Suprapubic skin (tissue), 4 donors: ENCODE measurements around the gene GGT1. TPM values are rescaled to one million over a fixed set of nuclear protein-coding genes. Genes with fewer than 3 reads are reported as not detected.

Source experiments
- DNase-seq, 2 donors: peaks; one replicate each; pipeline ENCODE4 v3.0.0-alpha.2; 2019; ENCODE audit warnings: low spot score in 2 of 2
- H3K27ac ChIP-seq: fragments of 200-600 bp; sonication (generic); one replicate; pipeline ENCODE4 v1.5.1; 2019
- H3K27me3 ChIP-seq: fragments of 200-600 bp; sonication (generic); one replicate; pipeline ENCODE4 v1.5.1; 2019
- H3K36me3 ChIP-seq: fragments of 200-600 bp; sonication (generic); one replicate; pipeline ENCODE4 v1.5.1; 2019
- H3K4me1 ChIP-seq: fragments of 200-600 bp; sonication (generic); one replicate; pipeline ENCODE4 v1.5.1; 2019
- H3K4me3 ChIP-seq: fragments of 200-600 bp; sonication (generic); one replicate; pipeline ENCODE4 v1.5.1; 2019; ENCODE audit warnings: mild to moderate bottlenecking
- H3K9me3 ChIP-seq: fragments of 200-600 bp; sonication (generic); one replicate; pipeline ENCODE4 v1.5.1; 2019
- EP300 ChIP-seq: sonication (generic); formaldehyde crosslinking; IDR thresholded peaks from one replicate; pipeline ENCODE4 v1.6.1; 2017; ENCODE audit warnings: antibody characterized with exemption
- POLR2A ChIP-seq, 2 donors: fragments of 450-650 bp; IDR thresholded peaks; one replicate each; pipeline ENCODE4 v1.6.1; 2017; ENCODE audit warnings: antibody characterized with exemption in 2 of 2, mild to moderate bottlenecking in 2 of 2, moderate library complexity in 2 of 2
- POLR2AphosphoS5 ChIP-seq, 3 donors: sonication (generic); formaldehyde crosslinking; IDR thresholded peaks; one replicate each; pipeline ENCODE4 v1.6.1; 2017; ENCODE audit warnings: antibody characterized with exemption in 3 of 3
- WGBS: methylation state at CpG from one replicate; pipeline ENCODE4 v1.1.5; 2018; 5-methylcytosine and 5-hydroxymethylcytosine counted together
- total RNA-seq, 4 donors: library from RNA; depleted of rRNA; stranded (reverse); fragments of >200 nt; gene quantifications; one replicate each; pipeline ENCODE4 v1.1.0, GENCODE V29; 2016
- TF ChIP-seq, protein P1 (sequence below), 2 donors: fragments of 200-600 bp in 1 of 2; fragments of 450-650 bp in 1 of 2; sonication (generic) in 1 of 2; IDR thresholded peaks; one replicate each; pipeline ENCODE4 v1.5.1; 2016 to 2019; ENCODE audit warnings: antibody characterized with exemption in 2 of 2, mild to moderate bottlenecking in 1 of 2, moderate library complexity in 1 of 2

Gene GGT1
- total RNA-seq, 4 donors from 2014 or later: 1.7 to 9.1 (median 5.6) TPM

DNA sequence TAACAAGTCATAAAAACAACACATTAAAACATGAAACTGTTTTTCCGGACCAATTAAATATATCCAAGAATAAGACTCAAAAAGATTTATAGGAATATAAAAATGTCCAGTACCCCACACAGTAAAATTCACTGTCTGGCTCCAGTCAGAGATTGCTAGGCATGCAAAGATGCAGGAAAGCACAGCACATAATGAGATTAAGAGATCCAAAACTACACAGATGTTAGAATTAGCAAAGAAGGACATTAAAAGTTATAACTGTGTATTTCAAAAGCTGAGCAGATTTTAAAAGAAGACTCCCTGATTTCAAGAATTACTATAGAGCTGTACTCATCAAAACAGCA, 23.8 kb upstream of the GGT1 start:
- H3K36me3 ChIP-seq: peaks cover 7% of the 10 kb centered on the region
- no peak overlapping the region for H3K4me3 ChIP-seq
- WGBS: 15% methylated on average over 1 of the region's 1 CpG
- peaks cover 48% of the 10 kb centered on the region for H3K4me1 ChIP-seq
- no peak for DNase-seq
- H3K27ac ChIP-seq: peak overlapping the region; percentile 74
- no peaks in the 10 kb centered on the region for H3K27me3 ChIP-seq
- H3K9me3 ChIP-seq: no peaks in the 10 kb centered on the region
- TF ChIP-seq POLR2AphosphoS5 (IDR thresholded peaks at IDR 0.05) (no peak), POLR2A (IDR thresholded peaks at IDR 0.05) (no peak), EP300 (no peak)
- TF ChIP-seq, protein P1, sequence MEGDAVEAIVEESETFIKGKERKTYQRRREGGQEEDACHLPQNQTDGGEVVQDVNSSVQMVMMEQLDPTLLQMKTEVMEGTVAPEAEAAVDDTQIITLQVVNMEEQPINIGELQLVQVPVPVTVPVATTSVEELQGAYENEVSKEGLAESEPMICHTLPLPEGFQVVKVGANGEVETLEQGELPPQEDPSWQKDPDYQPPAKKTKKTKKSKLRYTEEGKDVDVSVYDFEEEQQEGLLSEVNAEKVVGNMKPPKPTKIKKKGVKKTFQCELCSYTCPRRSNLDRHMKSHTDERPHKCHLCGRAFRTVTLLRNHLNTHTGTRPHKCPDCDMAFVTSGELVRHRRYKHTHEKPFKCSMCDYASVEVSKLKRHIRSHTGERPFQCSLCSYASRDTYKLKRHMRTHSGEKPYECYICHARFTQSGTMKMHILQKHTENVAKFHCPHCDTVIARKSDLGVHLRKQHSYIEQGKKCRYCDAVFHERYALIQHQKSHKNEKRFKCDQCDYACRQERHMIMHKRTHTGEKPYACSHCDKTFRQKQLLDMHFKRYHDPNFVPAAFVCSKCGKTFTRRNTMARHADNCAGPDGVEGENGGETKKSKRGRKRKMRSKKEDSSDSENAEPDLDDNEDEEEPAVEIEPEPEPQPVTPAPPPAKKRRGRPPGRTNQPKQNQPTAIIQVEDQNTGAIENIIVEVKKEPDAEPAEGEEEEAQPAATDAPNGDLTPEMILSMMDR (IDR thresholded peaks at IDR 0.05): no peak

DNA sequence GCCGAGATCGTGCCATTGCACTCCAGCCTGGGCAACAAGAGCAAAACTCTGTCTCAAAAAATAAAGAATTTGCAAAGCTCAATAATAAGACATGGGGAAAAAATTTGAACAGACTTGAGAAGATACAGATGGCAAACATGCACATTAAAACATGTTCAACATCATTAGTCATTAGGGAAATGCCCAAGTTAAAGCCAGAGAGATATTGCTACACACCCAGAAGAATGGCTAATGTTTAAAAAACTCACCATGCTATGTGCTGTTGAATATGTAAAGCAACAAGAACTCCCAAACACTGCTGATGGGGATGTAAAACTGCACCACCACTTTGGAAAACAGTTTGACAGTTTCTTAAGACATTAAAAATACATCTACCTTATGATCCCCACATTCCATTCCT, 22.7 kb upstream of the GGT1 start:
- no peak for TF ChIP-seq POLR2A (IDR thresholded peaks at IDR 0.05)
- no peak for TF ChIP-seq EP300
- TF ChIP-seq, protein P1 (IDR thresholded peaks at IDR 0.05): no peak
- no peak for TF ChIP-seq POLR2AphosphoS5 (IDR thresholded peaks at IDR 0.05)
- Histone ChIP-seq H3K4me1 (peaks cover 53% of the 10 kb centered on the region), H3K9me3 (no peaks in the 10 kb centered on the region), H3K27ac (peak overlapping the region; percentile 74), H3K36me3 (peaks cover 3% of the 10 kb centered on the region), H3K4me3 (no peak overlapping the region), H3K27me3 (no peaks in the 10 kb centered on the region)
- WGBS: 66% methylated on average over 2 of the region's 2 CpGs
- DNase-seq: no peak

DNA sequence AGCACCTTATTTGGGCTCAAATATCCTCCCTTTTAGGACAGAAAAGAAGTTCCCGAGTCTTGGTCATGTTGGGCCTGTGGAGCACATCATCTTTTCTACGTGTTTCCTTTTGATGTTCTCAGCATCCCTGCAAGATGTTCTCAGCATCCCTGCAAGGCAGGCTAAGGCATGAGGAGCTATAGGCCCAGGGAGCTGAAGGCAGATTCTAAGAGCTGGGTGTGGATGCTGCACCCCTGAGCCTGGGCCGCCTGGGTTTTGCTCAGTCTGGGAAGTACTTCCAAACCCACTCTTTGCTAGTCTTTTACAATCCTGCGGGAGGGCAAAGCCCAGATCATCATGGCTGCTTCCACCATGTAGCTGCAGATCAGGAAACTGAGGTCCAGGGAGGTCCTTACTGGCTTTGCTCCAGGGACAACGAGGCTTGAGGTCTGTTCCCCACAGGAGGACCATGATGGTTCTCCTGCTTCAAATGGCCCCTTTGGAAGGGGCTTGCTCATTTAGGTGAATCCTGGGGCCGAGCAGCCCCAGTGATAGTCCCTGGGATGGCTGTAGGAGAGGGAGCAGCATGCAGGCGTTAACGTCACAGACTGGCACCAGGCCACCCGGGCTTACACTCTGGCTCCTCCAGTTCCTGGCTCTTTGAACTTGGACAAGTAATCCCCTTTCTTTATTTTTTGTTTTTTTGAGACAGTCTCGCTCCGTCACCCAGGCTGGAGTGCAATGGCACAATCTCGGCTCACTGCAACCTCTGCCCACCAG, 20.8 kb upstream of the GGT1 start:
- Histone ChIP-seq H3K27me3 (no peaks in the 10 kb centered on the region), H3K27ac (no peak overlapping the region), H3K36me3 (peaks cover 22% of the 10 kb centered on the region), H3K4me1 (peaks cover 53% of the 10 kb centered on the region), H3K9me3 (no peaks in the 10 kb centered on the region), H3K4me3 (no peak overlapping the region)
- TF ChIP-seq, protein P1 (IDR thresholded peaks at IDR 0.05): no peak
- TF ChIP-seq POLR2AphosphoS5 (IDR thresholded peaks at IDR 0.05) (no peak), POLR2A (IDR thresholded peaks at IDR 0.05) (no peak), EP300 (no peak)
- 74% methylated on average over 9 of the region's 12 CpGs for WGBS
- DNase-seq: peak in 1 of 2 donors; percentile 70

DNA sequence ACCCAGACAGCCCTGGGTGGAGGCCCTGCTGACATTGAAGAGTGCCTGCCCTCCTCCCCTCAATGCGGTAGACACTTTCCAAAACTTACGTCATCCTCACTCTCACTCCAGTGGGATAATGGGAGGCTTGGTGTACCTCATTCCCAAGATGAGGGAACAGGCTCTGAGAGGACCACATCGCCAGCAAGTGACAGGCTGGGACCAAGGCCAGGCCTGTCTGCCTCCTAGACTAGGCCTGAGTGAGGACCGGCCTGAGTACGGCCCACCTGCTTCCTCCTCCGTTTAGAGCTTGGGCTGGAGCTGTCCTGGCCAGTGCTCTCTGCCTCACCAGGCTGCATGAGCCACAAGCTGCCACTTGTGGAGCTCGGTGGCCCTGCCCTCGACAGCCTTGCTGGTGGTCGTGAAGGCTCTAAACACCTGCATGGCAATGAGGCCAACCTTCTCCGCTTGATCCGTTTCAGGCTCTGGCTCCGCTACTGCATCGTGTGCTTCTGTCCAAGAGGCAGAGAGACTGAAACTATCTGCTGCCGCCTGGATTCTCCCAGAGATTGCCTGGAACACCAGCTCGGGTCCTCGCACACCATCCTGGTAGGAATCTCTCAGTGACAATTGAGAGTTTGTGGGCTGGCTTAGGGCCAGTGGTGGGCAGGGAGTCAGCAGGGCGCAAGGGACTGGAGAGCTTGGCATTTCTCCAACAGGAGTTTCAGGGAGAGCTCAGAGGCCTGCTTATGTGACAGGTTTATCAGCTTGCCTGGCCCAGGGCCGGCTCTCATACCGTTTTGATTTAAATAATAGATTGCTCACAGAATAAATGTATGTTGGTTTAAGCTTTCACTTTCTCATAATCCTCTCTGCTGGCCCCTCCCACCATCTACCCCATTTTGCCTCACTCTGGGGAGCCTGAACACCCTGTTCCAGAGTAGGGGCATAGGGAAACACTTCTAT, 19.5 kb upstream of the GGT1 start:
- H3K27ac ChIP-seq: peak overlapping the region; percentile 27
- no peak for TF ChIP-seq POLR2A (IDR thresholded peaks at IDR 0.05)
- TF ChIP-seq POLR2AphosphoS5 (IDR thresholded peaks at IDR 0.05): no peak
- TF ChIP-seq EP300: no peak
- TF ChIP-seq, protein P1 (IDR thresholded peaks at IDR 0.05): no peak
- peaks cover 46% of the 10 kb centered on the region for H3K4me1 ChIP-seq
- WGBS: 36% methylated on average over 14 of the region's 19 CpGs
- peaks cover 34% of the 10 kb centered on the region for H3K36me3 ChIP-seq
- no peaks in the 10 kb centered on the region for H3K27me3 ChIP-seq
- peak in 1 of 2 donors; percentile 67 for DNase-seq
- H3K9me3 ChIP-seq: no peaks in the 10 kb centered on the region
- no peak overlapping the region for H3K4me3 ChIP-seq
